NCI-H1092 (cell line): ENCODE measurements around the gene PRR15.

Experiments
- DNase-seq: peaks from one replicate; lab custom pipeline; 2025; lab: John Stamatoyannopoulos, UW

The PRR15 gene

DNA sequence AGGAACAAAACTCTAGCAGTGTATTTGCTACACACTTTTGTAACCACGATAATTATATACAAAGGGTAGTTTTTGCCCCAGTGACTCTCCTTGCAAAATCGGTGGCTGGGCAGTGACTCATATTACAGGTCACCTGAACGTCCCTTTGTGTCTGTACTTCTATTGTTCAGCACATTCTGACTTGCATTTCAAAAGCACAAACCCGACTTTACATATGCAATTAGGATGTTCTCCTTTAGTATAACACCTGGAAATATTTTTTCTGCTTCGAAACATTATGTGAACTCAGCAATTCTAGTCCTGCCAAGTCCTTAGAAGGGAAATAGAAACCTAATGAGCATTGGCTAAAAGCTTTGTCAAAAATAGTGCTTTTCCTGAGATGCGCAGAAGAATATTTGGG lies 6.0 kb downstream of the PRR15 start:
- DNase-seq: no peak

GRCh38 chr7:29572558-29572957 lies 8.9 kb downstream of the PRR15 start:
- no peak for DNase-seq

DNA sequence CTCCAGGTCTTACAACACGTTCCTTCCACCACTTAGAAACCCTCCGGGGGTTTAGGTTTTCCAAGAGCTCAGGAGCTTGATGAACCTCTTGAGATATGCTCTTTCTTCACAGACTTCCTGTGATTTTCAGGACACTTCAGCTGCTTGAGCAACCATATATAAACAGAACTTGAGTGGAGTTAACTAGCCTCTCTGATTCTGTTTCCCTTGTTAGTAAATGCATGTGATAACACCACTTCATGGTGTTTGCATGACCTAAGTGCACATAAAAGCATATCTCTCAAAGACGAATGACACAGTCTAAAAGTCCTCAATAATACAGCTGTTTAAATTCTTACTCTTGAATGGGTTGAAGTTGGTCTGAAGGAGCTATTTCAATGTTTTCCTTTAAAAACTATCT lies 9.9 kb downstream of the PRR15 start:
- no peak for DNase-seq

GRCh38 chr7:29574659-29575058 lies 11.0 kb downstream of the PRR15 start:
- no peak for DNase-seq

- no peak for DNase-seq
These were observed 23.7 kb downstream of the PRR15 start for GRCh38 chr7:29587195-29587808.

DNA sequence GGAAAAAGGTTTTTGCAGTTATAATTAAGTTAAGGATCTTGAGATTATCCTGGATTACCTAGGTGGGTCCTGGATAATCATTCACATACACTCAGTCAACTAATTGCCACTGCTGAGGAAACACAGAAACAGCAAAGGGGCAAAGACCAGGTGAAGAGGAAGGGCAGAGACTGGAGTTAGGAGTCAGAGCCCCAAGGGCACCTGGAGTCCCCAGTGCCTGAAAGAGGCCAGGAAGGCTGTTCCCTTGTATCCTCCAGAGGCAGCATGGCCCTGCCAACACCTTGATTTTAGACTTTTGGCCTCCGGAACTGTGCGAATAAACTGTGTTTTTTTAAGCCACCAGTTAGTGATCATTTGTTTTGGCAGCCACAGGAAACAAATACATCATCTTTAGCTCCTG lies 24.6 kb downstream of the PRR15 start:
- no peak for DNase-seq

DNA sequence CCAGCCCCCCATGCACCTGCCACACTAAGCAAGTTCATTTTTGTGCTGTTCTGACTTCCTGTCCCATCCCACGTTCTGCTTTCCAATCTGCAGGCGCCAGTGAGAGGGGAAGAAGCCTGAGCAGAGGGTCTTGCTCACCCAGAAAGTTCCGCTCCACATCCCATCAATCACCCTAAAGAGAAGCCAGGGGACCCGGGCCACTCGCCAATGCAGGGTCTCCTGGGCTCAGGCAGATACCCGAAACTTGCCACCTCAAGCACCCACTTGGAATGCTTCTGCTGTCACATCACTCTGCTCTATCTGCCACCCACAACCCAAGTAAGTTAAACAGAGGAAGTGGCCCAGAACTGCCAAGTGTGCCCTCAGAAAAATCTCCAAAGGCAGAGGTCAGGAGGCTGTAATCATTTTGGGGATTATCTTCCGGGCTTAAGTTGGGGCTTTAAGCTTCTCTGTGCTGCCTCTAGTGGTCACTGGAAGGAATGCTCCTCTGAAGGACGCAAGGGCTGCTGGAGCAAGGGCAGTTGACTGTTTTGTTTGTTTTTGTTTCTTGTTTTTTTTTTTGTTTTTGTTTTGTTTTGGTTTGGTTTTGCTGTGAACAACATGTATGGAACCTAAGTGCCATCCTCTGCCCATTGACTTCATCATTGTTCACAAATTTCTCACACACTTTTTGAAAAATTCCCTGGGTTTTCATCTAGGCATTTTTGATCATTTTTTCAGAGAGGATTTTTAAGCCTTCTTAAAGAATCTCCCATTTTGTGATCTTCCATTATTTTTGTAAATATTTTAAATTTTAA lies 25.5 kb downstream of the PRR15 start:
- no peak for DNase-seq

- DNase-seq: no peak
These were observed 29.2 kb downstream of the PRR15 start for GRCh38 chr7:29592866-29593265.

GRCh38 chr7:29593459-29593858 lies 29.8 kb downstream of the PRR15 start:
- DNase-seq: no peak

DNA sequence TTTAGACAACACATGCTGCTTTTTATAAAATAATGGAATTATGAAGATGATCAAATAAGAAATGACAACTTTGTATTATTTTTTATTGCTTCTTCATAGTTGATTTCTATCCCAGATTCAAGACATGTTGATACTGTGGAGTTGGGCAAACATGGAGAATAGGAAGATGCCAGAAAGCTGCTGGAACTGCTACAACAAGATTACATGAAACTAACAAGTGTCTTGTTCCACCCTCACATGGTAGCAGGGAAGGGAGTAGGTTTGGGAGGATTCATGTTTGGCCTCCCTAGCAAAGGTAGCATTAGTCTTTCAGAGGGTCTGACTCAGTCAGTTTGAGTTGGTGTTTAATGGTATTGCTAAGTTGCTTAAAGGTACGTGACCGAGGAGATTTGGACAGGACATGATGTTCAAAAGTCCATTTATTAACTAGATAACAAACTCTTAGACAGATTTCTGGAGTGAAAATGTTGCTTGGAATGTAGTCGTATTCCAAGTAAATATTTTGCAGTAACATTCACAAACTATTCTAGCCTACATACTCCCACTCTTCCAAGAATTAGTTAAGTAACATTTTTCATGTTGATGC lies 33.1 kb downstream of the PRR15 start:
- DNase-seq: no peak

GRCh38 chr7:29597266-29597665 lies 33.6 kb downstream of the PRR15 start:
- no peak for DNase-seq

DNA sequence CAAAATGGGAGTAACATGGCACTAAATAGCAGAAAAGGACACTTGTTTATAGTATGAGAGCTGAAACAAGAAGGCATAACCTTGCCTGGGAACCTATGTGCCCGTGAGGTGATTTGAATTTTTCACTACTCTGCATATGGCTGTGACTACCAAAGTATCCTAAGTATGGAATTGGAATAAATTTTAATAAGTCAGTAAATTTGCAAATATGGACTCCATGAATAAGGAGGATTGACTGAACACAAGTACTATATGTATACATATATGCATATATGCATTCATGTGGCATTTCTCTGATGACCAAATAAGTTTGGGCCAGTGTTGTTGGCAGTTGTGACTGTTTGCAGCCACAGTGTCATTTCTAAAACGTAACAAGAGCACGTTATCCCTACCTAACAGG lies 34.5 kb downstream of the PRR15 start:
- DNase-seq: no peak

DNA sequence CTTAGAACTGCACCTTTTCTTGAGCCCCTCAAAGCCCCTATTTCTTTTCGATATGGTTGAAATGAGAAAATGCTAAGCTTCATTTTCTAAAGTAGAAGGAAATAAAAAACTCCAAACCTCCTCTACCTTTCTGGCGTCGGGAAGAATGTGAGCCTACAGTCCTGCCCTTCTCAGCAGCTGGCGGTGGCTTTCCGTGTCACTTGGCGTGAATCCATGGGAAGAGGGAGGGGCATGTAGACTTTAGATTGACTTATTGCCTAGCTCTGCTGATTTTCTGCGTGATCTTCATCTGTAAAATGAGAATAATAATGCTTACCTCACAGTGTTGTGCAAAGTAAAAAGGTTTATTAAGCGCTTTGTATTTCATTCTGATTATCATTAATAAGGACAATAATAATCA lies 35.0 kb downstream of the PRR15 start:
- DNase-seq: peak; percentile 12

GRCh38 chr7:29599026-29599425 lies 35.4 kb downstream of the PRR15 start:
- no peak for DNase-seq

GRCh38 chr7:29600661-29601060 lies 37.0 kb downstream of the PRR15 start:
- DNase-seq: no peak

DNA sequence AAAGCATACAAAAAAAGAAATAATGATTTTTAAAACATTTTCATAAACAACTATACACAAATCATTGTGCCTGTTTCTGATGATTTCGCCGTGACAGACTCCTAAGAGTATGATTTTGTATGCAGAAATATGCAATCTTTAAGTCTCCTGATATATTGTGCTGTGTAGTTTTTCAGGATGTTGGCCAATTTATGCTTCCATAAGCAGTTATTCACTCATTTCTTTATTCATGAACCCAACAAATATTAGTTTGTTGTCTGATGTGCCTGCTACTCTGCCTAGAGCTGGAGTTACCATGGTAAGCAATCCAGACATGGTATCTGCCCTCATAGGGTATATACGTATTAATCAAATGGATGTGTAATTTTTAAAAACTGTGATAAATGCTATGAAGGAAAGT lies 40.4 kb downstream of the PRR15 start:
- no peak for DNase-seq

DNA sequence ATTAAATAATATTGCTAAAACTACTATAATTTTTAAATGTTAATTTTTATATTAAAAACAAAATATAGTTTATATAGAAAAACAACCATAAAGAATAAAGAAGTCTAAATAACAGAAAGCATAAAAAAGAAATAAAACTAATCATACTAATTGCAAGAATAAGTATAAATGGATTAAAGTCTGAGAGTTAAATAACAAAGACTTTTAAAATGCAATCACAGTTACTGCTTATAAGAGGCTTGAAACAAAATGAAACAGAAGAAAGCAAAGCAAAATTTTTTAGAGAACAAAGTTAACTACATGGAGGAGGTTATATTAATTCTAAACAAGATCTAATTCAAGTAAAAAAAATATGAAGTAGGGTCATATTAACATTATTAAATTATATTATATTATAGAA lies 41.1 kb downstream of the PRR15 start:
- no peak for DNase-seq

GRCh38 chr7:29605671-29606070 lies 42.0 kb downstream of the PRR15 start:
- DNase-seq: no peak

- no peak for DNase-seq
These were observed 42.7 kb downstream of the PRR15 start for GRCh38 chr7:29606287-29606721.

DNA sequence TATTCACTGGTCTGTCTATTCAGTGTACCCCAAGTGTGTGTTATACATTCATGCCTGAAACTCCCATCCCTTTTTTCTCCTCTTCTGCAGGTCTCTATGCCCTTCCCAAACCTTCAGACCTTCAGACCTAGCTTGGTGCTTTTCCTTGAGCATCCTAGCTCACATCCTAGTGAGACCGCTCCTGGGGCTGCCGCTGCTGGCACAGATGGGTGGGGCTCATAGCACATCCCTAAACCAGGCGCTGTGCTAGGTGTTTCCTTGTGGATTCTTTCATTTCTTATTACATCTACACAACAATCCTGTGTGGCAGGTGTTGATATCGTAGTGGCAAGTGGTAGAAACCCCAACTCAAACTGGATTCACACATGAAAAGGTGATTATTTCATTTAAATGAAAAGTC lies 43.2 kb downstream of the PRR15 start:
- no peak for DNase-seq

DNA sequence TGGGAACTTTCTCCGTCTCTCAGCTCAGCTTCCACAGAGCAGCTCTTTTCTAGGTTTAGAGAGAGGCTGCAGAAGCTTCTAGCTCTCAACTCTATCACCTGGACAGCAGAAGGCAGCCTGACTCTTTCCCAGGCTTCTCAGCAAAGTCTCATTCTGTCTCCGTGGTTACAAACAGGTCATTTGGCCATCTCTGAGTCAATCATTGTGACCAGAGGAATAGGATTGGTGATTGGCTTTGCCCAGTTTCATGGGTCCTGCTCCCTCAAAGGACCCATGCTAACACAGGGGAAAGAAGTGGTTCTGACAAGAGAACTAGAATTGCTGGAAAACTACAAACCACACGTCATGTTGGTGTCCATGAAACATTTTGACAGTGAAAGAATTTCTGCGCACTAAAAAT lies 43.6 kb downstream of the PRR15 start:
- no peak for DNase-seq

- no peak for DNase-seq
These were observed 44.3 kb downstream of the PRR15 start for GRCh38 chr7:29607889-29608288.
